PC-3 (cell line): ENCODE data around the gene PCGF2.

ENCODE experiments used
- EZH2 ChIP-seq: fragments of 300-600 bp; sonication (generic); IDR thresholded peaks from one replicate; pipeline ENCODE4 v1.6.1; 2017; ENCODE audit warnings: antibody characterized with exemption, mild to moderate bottlenecking, low read length; ENCODE audit not compliant: unreplicated experiment
- TF ChIP-seq, protein P1 (sequence below): fragments of 300-600 bp; sonication (generic); conservative IDR thresholded peaks from 2 replicates; pipeline ENCODE4 v1.5.1; 2017; ENCODE audit warnings: antibody characterized with exemption, low read depth, mild to moderate bottlenecking, low read length

DNA sequence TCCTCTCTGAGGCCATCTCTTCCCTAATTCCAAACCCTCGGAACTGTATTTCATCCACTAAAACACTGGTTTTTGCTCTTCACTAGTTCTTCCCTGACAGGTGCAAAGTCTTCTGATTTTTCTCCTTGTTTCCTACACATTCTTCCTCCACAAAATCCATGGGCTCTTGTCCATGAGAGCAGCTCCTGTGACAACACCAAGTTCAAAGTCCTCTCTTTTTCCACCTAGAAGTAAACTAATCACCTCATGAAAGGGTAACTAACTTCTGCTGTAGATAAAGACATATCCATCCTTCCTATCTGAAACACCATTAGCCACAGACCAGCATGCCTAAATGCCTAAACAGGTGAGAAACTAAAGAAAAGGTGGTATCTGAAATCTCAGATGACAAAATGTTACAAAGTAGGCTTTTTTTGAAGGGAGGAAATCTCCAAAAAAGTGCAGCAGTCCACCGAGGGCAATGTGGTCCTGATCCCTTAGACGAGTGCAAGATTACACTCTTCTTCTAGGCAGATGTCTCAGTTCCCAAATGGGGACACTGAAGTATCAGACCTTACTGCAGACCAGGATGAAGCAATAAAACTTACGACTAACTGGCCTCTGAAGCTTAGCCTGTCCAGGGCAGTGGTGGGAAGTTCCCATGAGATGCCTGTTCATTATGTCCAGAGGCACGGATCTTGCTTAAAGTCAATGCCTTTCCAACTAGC is 48.5 kb upstream of the PCGF2 start:
- TF ChIP-seq, protein P1, sequence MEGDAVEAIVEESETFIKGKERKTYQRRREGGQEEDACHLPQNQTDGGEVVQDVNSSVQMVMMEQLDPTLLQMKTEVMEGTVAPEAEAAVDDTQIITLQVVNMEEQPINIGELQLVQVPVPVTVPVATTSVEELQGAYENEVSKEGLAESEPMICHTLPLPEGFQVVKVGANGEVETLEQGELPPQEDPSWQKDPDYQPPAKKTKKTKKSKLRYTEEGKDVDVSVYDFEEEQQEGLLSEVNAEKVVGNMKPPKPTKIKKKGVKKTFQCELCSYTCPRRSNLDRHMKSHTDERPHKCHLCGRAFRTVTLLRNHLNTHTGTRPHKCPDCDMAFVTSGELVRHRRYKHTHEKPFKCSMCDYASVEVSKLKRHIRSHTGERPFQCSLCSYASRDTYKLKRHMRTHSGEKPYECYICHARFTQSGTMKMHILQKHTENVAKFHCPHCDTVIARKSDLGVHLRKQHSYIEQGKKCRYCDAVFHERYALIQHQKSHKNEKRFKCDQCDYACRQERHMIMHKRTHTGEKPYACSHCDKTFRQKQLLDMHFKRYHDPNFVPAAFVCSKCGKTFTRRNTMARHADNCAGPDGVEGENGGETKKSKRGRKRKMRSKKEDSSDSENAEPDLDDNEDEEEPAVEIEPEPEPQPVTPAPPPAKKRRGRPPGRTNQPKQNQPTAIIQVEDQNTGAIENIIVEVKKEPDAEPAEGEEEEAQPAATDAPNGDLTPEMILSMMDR = no peak
- no peak for TF ChIP-seq EZH2
